ENCODE data around the gene CSPG4. TPM values are rescaled to one million over a fixed set of nuclear protein-coding genes. Genes with fewer than 3 reads are reported as not detected.

Gene CSPG4
- total and polyA plus RNA-seq, 2 of the 13 experiments (the other 11 are each of a cell fraction or from before 2014, with no cell fraction given), result 0.01 to 0.04 TPM

DNA sequence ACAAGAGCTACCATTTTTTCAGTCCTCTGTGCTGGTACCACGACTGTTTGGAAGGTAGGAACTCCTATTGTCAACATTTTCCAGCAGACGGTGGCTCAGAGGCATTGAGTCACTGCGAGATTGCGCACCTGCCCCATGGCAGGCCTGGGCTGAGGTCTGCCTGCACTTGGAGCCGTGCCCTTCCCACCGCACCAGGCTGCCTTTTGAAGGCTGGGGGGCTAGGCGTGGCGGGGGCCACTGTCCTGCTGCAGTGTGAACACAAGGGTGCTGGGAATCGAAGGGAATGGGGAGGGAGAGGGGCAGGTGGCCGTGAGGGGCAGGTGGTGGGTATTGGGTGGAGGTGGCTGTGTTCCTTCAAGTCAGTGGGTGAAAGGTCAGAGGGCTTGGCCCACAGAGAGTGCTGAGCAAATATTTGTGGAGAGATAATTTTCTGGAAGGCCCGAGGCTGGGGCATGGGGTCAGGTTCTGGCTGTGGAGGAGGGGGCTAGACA is 48.7 kb downstream of the CSPG4 start:
- peaks cover 59% of the 10 kb centered on the region for H3K4me1 ChIP-seq (ENCODE audit: insufficient read depth, low read length)
- no TSS peak for BruUV-seq (replicated peaks)
- ATAC-seq (peak; percentile 17), FAIRE-seq (peak; percentile 39), DNase-seq (ENCODE audit: low spot score) (no peak)
- H3K9ac ChIP-seq (ENCODE audit: insufficient read depth, low read depth, low read length), result no peak overlapping the region
- ChIA-PET CTCF (ENCODE audit: low intra/inter-chr PET ratio, low total read pairs) (no interaction called here), POLR2A (interaction anchor here (0.7 to 2.3 kb wide), 2 partner anchors 12 to 25 kb away, joined by 3 to 12 read pairs; partner anchors contain the start of gene IMP3)
- H4K20me1 ChIP-seq (ENCODE audit: insufficient read depth, low read length), result no peaks in the 10 kb centered on the region
- no peaks in the 10 kb centered on the region for H3K79me2 ChIP-seq (ENCODE audit: insufficient read depth, low read length)
- intact Hi-C loops (cut with micrococcal nuclease; ENCODE audit: unreplicated experiment) (no loop called here), in situ Hi-C loops (cut with HindIII; ENCODE audit: extremely low pct_ligation_motif_present, low pct_unique_long_range_greater_than_20kb) (no loop called here)
- H3K4me3 ChIP-seq (replicated peaks in 1 of 3; ENCODE audit: insufficient read depth in 1 of 3, low read depth in 2 of 3, low read length in 3 of 3), result peak overlapping the region in 1 of 3 experiments; percentile 14; a peak in 1 of 6 replicates
- 6% methylated on average over 9 of the region's 11 CpGs for WGBS (ENCODE audit: low lambda C conversion rate)
- H3K27me3 ChIP-seq (ENCODE audit: control insufficient read depth in 1 of 2, insufficient read depth in 2 of 2, low read length in 2 of 2), result no peaks in the 10 kb centered on the region
- H2AFZ ChIP-seq (ENCODE audit: low read length), result no peak overlapping the region
- no peaks in the 10 kb centered on the region for H3K9me3 ChIP-seq (ENCODE audit: low read length)
- peak overlapping the region; percentile 40 for H3K4me2 ChIP-seq (ENCODE audit: low read depth, low read length)
- H3K27ac ChIP-seq (ENCODE audit: extremely low read length, insufficient read depth, low read length), result no peak overlapping the region
- H3K36me3 ChIP-seq (replicated peaks in 1 of 2; ENCODE audit: control insufficient read depth in 1 of 2, insufficient read depth in 2 of 2, low read length in 2 of 2), result peaks cover 0 to 5% of the 10 kb centered on the region in 2 experiments; a peak in 2 of 5 replicates
- TF ChIP-seq ZZZ3 (CRISPR knock-in tag; IDR thresholded peaks at IDR 0.05; ENCODE audit: borderline replicate concordance) (no peak), THYN1 (CRISPR knock-in tag; IDR thresholded peaks at IDR 0.05; ENCODE audit: borderline replicate concordance, low read depth) (no peak), POGZ (CRISPR knock-in tag; IDR thresholded peaks at IDR 0.05) (no peak), ZNF75D (CRISPR knock-in tag; IDR thresholded peaks at IDR 0.05; ENCODE audit: borderline replicate concordance) (no peak), ZBTB7B (CRISPR knock-in tag; IDR thresholded peaks at IDR 0.05) (no peak), GATAD2A (CRISPR knock-in tag; IDR thresholded peaks at IDR 0.05) (0 out of 2 replicates have a peak, but pooled peaks have one; percentile 14), RFX3 (CRISPR knock-in tag; IDR thresholded peaks at IDR 0.05) (no peak), TBX2 (CRISPR knock-in tag; IDR thresholded peaks at IDR 0.05; ENCODE audit: borderline replicate concordance) (no peak; the same call in 1 of the 2 replicates), HES4 (CRISPR knock-in tag; IDR thresholded peaks at IDR 0.05; ENCODE audit: borderline replicate concordance) (no peak), TERF1 (CRISPR knock-in tag; IDR thresholded peaks at IDR 0.05) (no peak), ZFY (CRISPR knock-in tag; IDR thresholded peaks at IDR 0.05) (no peak), HIVEP1 (CRISPR knock-in tag; IDR thresholded peaks at IDR 0.05) (no peak), ZNF552 (CRISPR knock-in tag; IDR thresholded peaks at IDR 0.05; ENCODE audit: borderline replicate concordance) (no peak), MAFG (CRISPR knock-in tag; IDR thresholded peaks at IDR 0.05) (no peak), ZC3H13 (CRISPR knock-in tag; IDR thresholded peaks at IDR 0.05) (0 out of 2 replicates have a peak, but pooled peaks have one; percentile 43), ZNF737 (CRISPR knock-in tag; IDR thresholded peaks at IDR 0.05; ENCODE audit: borderline replicate concordance) (no peak), RARG (CRISPR knock-in tag; IDR thresholded peaks at IDR 0.05; ENCODE audit: low read depth) (no peak), DPF2 (CRISPR knock-in tag; IDR thresholded peaks at IDR 0.05; ENCODE audit: borderline replicate concordance, low read depth) (no peak), GFI1 (CRISPR knock-in tag; IDR thresholded peaks at IDR 0.05; ENCODE audit: borderline replicate concordance) (no peak)
- TF ChIP-seq, protein P1, sequence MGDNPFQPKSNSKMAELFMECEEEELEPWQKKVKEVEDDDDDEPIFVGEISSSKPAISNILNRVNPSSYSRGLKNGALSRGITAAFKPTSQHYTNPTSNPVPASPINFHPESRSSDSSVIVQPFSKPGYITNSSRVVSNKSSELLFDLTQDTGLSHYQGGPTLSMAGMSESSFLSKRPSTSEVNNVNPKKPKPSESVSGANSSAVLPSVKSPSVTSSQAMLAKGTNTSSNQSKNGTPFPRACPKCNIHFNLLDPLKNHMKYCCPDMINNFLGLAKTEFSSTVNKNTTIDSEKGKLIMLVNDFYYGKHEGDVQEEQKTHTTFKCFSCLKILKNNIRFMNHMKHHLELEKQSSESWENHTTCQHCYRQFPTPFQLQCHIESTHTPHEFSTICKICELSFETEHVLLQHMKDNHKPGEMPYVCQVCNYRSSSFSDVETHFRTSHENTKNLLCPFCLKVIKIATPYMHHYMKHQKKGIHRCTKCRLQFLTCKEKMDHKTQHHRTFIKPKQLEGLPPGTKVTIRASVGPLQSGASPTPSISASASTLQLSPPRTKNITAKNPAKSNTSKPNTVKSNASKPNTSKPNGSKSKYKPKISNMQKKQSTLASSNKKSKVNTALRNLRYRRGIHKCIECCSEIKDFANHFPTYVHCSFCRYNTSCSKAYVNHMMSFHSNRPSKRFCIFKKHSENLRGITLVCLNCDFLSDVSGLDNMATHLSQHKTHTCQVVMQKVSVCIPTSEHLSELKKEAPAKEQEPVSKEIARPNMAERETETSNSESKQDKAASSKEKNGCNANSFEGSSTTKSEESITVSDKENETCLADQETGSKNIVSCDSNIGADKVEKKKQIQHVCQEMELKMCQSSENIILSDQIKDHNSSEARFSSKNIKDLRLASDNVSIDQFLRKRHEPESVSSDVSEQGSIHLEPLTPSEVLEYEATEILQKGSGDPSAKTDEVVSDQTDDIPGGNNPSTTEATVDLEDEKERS (CRISPR knock-in tag; IDR thresholded peaks at IDR 0.05), result no peak

All from HepG2 (cell line).